GM21737 (cell line): ENCODE results near the gene CDADC1.
"Not testable (repeated sequence)": the region's sequence is repeated elsewhere in the genome, so short reads cannot be mapped to it uniquely, and the experiment has no call there.

Experiments
- ATAC-seq: cut with Tn5 transposase; IDR thresholded peaks from one replicate; pipeline ENCODE4 v1.9.1; 2021; ENCODE audit warnings: mild to moderate bottlenecking, moderate library complexity; ENCODE audit not compliant: unreplicated experiment

The CDADC1 gene

DNA sequence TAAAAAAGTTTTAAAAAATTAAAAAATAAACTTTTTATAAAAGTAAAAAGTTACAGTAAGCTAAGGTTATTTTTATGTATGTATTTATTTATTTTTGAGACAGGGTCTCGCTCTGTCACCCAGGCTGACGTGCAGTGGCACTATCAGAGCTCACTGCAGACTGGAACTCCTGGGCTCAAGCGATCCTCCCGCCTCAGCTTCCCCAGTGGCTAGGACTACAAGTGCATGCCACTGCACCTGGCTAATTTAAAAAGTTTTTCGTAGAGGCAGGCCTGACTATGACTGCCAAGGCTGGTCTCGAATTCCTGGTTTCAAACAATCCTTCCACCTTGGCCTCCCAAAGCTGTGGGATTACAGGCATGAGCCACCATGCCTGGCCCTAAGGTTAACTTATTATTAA, 64.1 kb downstream of the CDADC1 start:
- no peak for ATAC-seq

- ATAC-seq: no peak
Measured at GRCh38 chr13:49314344-49314882, 66.7 kb downstream of the CDADC1 start.

- ATAC-seq: no peak
Measured at GRCh38 chr13:49315036-49315565, 67.4 kb downstream of the CDADC1 start.

GRCh38 chr13:49315756-49316482, 68.2 kb downstream of the CDADC1 start:
- ATAC-seq: no peak

DNA sequence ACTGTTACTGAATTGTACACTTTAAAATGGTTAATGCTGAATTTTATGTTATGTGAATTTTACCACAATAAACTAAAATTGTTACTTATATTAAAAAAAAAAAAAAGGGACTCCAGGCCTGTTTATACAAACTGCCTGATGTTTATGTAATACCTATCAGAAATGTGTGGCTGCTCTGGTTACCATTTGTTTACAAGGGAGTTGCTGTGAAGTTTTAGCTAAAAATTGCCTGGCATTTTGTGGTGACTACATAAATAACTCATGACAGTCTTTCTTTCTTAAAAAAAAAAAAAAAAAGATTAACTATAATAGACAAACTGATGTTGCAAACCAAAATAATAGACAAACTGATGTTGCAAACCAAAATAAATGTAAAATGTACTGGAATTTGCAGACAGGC, 71.8 kb downstream of the CDADC1 start:
- ATAC-seq: no peak

DNA sequence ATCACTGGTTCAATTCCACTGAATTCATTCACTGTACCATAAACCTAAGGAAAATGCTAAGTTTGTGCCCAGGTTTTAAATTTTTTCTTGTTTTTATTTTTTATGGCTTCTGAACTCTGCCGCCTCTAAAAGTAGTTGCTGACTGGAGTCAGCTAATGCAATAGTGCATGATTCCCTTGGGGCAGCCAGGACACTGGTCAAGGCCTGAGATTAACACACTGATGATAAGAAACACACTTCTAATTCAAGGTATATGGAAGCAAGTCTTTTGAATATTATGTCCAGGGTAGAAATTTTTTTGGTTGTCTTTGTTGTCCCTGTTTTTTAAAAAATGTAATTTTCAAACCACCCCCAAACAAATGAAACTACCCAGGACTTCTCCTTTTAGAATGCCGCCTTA, 72.2 kb downstream of the CDADC1 start:
- ATAC-seq: no peak

DNA sequence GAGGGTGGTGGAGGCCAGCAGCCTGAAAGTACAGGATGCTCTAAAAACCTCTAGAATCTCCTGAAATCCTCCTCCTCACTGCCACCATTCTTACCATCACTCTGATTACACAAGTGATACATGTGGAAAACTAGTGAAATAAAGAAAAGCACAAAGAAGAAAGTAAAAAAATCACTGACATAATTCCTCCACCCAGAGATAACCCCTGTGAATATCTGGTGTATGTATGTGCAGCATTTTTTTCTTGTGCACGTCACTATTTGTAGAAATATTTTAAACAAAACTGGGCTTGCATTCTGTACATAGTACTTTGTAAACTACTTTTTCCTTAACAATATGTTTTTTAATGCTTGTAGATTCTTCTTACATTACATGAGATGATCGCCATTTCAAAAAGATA, 73.2 kb downstream of the CDADC1 start:
- no peak for ATAC-seq

DNA sequence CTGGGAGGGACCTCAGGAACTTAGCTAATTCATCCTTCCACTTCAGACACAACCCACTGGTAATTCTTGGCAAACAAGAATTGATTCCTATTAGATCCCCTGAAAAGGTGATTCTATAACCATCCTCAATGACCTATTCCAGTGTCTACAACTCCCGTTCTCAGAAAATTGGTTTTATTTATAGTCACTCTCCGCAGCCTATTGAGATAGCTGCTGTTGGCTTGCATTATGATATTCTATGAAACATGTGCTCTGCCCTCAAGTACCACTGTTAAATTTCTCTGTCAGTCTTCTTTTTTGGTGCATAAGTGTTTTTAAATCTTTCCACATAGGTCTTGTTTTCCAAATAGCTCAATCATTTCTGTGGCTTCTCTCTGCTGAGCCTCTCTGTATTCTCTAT, 75.0 kb downstream of the CDADC1 start:
- no peak for ATAC-seq

DNA sequence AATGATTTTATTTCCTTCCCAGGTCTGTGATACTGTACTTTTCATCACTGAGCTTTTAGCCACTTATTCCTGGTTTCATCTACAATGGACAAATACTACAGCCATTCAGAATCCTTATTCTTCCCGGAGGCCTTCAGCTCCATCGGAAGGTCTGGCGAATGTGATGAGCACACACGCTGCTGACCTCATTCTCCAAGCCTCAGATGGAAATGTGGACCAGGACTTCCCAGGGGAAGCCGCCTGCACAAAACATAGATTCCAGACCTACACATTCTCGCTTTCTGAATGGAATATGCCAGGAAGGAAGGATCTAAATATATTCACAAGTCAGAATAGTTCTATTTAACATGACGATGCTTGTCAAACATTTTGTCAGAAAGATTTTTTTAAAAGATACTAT, 75.6 kb downstream of the CDADC1 start:
- ATAC-seq: no peak

- ATAC-seq: no peak
Measured at GRCh38 chr13:49326222-49326917, 78.6 kb downstream of the CDADC1 start.

DNA sequence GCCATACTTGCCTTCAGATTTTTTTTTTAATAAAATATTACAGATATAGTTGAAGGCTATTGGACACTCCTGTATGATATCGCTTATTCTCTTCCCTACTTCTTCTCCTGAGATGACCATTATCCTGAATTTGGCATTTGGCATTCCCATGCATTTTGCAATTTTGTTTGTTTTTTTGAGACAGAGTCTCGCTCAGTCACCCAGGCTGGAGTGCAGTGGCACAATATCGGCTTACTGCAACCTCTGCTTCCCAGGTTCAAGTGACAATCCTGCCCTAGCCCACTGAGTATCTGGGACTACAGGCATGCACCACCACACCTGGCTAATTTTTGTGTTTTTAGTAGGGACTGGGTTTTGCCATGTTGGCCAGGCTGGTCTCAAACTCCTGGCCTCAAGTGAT, 79.4 kb downstream of the CDADC1 start:
- not testable (repeated sequence) for ATAC-seq

DNA sequence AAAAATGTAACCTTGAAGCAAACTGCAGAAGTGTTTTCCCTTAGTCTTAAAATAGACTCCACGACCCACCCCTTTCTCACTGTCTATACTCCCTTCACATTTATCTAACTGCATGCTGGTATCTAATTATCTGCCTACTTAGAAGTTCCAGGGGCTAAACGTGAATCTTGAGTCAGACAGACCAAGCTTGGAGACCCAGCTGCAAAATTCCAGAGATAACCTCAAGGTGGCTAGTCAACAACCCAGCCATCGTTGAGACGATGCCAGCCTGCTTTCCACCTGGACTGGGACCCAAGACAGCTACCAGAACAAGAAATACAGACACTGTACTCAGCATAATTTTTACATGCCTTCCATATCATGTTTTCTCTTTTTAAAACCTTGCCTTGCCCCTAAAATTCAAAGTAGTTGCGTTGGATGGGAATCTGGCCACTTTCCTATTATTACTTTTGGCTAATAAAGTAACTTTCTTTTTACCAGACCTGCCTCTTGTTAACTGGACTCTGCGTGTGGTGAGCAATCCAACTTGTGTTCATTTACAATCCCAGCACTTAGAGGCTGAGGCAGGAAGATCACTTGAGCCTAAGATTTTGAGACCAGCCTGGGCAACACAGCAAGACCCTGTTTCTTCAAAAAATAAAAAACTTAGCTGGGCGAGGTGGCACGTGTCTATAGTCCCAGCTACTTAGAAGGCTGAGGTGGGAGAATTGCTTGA, 82.3 kb downstream of the CDADC1 start:
- ATAC-seq: no peak

GRCh38 chr13:49330546-49330864, 82.8 kb downstream of the CDADC1 start:
- ATAC-seq: no peak

DNA sequence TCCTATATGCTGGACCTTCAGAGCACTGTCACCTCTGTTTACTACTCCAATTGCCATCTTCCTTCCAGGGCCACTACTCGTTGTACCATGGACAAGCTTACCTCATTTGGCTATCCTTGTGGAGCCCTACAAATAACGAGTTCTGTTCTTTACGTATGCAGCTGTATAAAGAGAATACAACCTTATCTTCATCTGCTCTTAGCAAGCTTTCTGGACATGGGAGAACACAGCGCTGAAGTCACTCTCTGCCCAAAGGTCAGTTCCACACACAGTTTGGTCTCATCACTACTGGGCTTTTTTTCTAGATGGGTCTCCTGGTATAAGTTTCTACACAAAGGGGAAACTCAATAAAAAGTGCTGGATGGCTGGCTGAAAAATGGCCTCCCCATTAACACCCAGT, 88.9 kb downstream of the CDADC1 start:
- ATAC-seq: no peak

- ATAC-seq: no peak
Measured at GRCh38 chr13:49340161-49340560, 92.4 kb downstream of the CDADC1 start.

GRCh38 chr13:49341517-49341916, 93.8 kb downstream of the CDADC1 start:
- ATAC-seq: no peak

DNA sequence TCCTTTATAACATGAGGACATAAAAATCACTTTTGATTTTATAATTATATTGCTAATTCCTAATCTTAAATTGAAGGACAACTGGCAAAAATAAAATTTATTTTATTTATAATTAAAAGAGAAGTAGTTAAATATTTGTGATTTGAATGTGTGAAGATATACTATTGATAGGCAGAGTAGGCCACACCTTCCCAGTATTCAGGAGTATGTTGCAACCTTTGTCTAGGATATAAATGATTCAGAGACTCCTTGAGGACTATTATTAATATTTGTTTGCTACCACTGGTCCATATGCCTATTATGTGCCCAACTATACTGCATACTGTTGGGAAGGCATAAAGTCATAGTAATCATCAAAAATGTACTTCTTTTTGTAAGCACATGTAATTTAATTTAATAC, 94.2 kb downstream of the CDADC1 start:
- ATAC-seq: no peak

DNA sequence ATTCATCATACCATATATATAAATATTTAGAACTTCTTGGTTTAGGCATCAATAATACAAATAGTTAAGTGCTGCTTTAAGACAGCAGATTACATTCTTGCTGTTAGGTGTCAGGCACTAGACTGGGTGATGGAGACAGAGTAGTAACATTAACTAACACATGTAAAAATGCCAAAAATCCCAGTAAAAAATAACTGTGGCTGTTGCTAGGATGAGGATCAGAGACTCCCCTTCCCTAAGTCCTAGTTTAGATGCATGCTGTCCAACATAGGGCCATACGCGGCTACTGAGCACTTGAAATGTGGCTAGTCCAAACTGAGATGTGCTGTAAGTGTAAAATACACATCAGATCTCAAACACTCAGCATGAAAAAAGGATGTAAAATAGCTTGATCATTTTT, 94.7 kb downstream of the CDADC1 start:
- ATAC-seq: no peak
